Measurements from ENCODE around the gene UBE2S.

GRCh38 chr19:55350620-55351315 lies 56.8 kb downstream of the UBE2S start:
- TF ChIP-seq FOXP2 (optimal IDR thresholded peaks at IDR 0.05; ENCODE audit: control extremely low read depth, extremely low read length, insufficient read depth) (no peak), EZH2 (IDR thresholded peaks at IDR 0.05) (no peak)
